Measurements from ENCODE around the gene ZNF699. TPM values are rescaled to one million over a fixed set of nuclear protein-coding genes. Genes with fewer than 3 reads are reported as not detected.
"Not testable (repeated sequence)": the region's sequence is repeated elsewhere in the genome, so short reads cannot be mapped to it uniquely, and the experiment has no call there.

Gene ZNF699
- total RNA-seq: 25.3 TPM

DNA sequence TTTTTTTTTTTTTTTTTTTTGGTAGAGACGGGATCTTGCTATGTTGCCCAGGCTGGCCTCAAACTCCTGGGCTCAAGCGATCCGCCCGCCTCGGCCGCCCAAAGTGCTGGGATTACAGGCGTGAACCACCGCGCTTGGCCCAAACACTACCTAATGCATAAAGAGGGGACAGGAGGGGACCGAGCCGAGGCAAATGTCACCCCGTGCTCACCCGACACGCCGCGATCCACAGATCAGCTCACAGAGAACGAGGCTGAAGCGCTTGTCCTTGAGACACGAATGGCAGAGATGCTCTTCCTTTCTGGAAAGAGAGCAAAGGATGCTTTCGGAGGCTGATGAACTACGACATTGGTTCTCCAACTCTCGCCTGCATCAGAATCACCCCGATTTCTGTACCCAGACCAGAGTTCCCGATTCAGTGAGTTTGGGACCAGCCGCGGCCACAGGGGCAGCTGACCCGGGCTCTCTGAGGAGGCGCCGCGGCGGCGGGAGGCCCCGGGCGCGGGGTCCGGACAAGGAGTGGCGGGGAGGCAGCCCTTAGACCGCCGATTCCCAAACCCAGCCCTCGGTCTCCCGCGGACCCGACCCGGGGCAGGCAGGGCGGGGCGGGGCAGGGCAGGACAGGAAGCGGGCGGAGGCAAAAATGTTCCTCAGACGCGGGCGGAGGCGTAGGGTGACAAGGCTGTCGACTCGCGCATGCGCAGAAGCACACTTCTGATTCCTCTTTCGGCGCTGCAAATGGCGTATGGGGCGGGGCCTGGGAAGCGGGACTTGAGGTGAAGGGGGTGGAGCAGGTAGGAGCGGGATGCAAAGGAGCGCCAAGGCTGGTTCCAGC, at the start of gene ZNF699:
Gene ZNF699, minus strand, starts transcription at position 700 of the 835 bp plus-strand sequence. CDS start 4,719 bp downstream, outside the sequence.
- FAIRE-seq (no peak), DNase-seq (ENCODE audit: low spot score in 2 of 2) (peak; percentile 90)

DNA sequence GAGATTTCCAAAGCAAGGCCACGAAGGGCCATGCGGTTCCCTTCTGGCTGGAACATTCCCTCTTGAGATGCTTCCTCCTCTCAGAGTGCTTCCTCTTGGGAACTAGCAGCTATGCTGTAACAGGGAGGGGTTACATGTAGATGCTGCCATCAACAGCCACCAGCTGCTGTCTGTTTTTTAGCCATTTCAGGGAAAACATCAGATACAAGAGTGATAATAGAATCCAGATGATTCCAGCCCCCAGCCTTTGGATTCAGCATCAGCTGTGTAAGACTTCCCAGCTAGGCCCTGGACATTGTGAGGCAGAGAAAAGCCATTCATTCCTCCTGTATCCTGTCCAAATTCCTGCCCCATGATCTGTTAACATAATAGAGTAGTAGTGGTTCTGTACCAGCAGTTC, 45.0 kb upstream of the ZNF699 start:
- DNase-seq (ENCODE audit: low spot score in 2 of 2) (no peak), FAIRE-seq (no peak)

DNA sequence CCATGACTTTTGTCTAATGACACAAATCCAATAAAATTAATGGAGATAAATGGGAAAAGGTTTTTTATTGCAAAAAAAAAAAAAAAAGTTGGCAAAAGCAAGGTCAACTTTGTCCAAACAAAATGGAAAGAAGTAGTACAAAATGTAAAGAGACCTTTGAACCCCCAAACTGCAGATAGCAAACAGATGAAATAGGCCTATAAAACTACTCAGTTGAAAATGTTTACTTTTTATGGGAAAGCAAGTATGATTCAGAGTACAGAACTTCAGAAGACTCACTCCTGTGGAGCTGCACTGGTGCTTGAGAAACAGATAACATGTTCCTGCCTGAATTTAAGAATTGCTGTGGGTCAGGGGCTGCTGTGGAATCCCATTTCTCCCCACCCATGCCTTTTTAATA, 43.4 kb upstream of the ZNF699 start:
- FAIRE-seq: no peak
- DNase-seq (ENCODE audit: low spot score in 2 of 2): no peak

DNA sequence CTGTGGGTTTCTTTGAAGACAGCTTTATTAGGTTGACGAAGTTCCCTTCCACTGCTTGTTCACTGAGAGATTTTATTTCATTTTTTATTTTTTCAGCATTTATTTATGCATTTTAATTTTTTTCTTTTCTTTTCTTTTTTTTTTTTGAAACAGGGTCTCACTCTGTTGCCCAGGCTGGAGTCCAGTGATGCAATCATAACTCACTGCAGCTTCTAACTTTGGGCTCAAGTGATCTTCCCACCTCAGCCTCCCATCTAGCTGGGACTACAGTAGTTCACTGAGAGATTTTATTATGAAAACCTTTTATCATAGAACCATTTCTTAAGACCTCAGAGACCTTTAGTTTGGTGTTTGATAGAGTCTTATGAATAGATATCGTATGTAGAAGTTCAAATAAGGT, 42.9 kb upstream of the ZNF699 start:
- FAIRE-seq (no peak), DNase-seq (ENCODE audit: low spot score in 2 of 2) (no peak)

DNA sequence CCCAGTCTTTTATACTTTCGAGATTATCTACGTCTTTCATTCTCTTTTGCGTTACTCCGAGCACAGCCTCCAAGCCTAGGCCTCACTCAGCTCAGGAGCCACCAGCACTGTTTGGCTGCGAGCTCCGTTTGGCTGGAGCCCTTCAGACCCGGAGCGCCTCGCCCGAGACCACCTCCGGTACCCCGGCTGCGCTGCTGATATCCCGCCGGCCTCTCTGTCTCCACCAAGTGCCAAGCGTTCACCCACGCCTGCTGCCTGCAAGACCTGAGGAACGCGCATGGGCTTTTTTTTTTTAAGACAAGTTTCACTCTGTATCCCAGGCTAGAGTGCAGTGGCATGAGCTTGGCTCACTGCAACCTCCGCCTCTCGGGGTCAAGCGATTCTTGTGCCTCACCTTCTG, 39.0 kb upstream of the ZNF699 start:
- no peak for DNase-seq (ENCODE audit: low spot score in 2 of 2)

DNA sequence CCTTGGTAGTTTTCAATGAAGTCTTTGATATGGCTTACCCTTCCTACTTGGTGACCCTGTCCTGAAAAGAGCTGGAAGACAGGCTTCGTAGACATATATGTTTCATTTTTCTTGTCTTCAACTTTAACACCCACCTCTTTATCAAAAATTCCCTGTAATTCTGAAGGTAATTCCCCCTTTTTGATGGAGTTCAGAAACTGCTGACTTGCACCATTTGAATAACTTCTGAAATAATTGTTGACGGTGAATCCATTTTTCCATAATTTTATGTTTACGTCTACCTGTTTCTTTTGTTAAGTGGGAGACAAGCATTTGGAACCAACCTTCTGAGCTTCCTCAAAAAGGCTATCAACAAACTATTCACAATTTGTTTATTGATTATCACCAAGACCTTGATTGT, 38.6 kb upstream of the ZNF699 start:
- FAIRE-seq: no peak
- no peak for DNase-seq (ENCODE audit: low spot score in 2 of 2)

More for the DNA sequence above, 39.0 kb upstream of the ZNF699 start:
- no peak for FAIRE-seq

DNA sequence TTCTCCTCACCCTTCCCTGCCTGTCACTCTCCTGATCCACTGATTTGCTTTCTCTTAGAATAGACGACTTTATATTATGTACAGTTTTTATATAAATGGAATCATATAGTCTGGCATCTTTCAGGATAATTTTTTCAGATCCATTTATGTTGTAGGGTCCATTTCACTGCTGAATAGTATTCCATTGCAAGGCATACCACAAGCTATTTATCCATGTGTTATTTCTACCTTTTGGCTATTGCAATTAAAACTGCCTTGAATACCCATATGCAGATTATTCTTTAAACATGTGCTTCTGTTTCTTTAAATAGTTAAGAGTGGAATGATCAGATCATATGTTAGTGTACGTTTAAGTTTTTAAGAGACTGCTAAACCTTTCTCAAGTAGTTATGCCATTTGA, 35.4 kb upstream of the ZNF699 start:
- FAIRE-seq (no peak), DNase-seq (ENCODE audit: low spot score in 2 of 2) (no peak)

DNA sequence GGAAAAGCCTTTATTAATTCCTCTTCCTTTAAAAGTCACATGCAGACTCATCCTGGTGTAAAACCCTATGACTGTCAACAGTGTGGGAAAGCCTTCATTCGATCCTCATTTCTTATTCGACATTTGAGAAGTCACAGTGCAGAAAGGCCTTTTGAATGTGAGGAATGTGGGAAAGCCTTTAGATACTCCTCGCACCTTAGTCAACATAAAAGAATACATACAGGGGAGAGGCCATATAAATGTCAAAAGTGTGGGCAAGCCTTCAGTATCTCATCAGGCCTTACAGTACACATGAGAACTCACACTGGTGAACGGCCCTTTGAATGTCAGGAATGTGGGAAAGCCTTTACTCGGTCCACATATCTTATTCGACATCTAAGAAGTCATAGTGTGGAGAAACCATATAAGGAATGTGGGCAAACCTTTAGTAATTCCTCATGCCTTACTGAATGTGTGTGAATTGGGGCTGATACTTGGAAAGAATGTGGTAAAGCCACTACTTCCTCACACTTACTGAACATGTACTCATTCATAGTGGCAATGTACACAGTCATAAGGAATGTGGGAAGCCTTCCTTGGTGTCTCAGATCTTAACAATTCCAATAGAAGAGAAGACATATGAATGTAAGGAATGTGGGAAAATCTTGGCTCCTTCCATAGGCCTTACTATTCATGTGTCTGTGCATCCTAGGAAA, 33.1 kb upstream of the ZNF699 start:
- FAIRE-seq: no peak

DNA sequence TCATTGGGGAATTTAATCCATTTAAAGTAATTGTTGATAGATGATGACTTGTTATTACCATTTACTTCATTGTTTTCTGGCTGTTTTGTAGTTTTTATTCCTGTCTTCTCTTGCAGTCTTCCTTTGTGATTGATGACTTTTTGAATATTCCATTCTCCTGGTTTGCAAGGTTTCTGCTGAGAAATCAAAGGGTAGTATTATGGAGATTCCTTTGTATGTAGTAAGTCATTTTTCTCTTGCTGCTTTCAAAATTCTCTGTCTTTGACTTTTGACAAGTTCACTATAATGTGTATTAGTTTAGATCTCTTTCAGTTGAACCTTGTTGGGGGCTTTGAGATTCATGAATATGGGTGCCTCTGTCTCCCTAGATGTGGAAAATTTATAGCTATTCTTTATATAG, 20.4 kb upstream of the ZNF699 start:
- FAIRE-seq (no peak), DNase-seq (ENCODE audit: low spot score in 2 of 2) (no peak)

More for the DNA sequence above, 33.1 kb upstream of the ZNF699 start:
- DNase-seq (ENCODE audit: low spot score in 2 of 2): no peak

DNA sequence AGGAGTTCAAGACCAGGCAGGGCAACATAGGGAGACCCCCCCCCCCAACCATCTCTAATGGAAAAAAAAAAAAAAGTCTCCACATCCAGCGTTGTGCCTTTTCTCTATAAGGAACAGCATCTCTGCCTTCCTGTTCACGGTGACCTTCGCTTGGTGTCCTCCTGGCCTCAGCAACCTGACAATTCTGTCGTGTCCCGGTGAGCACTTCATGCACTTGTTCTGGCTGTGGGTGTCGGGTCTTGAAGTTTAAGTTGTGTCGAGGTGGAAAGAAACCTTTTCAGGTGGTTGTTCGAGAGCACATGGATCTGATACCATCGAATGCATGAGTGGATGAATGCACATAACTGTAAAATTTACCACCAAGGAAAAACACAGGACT, 14.9 kb upstream of the ZNF699 start:
- DNase-seq (ENCODE audit: low spot score in 2 of 2) (no peak), FAIRE-seq (no peak)

DNA sequence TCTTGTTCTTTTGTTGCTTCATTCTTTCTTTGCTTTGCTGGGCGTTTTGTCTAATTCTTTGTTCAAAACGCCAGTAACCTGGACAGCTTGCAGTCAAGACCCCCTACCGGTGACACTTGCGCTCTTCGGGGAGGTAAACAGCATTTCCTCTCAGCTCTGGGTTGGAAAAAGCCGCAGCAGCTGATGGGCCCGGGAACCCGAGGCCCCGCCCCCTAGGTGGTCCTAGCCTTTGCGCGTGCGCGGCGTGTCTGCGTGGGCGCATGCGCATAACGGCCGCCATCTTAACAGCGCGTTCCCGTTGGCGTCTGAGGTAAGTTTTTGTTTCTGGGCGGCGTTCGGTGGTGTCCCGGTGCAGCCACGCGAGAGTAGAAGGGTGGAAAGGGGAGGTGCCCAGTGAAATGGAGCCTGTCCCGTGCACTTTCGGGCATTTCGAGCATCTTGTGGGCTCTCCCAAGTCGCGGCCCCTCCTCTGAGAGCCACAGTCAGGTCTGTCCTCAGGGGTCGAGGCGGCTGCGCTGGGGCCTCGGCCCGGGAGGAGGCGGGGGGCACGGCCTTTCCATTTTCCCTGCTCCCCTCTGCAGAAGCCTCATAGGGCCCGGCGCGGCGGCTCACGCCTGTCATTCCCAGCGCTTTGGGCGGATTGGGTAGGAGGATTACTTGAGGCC, 14.4 kb upstream of the ZNF699 start, which contains the start of gene ZNF559:
Gene ZNF559, plus strand, starts transcription at position 261 of the 665 bp plus-strand sequence. CDS start 14,371 bp downstream, outside the sequence.
- FAIRE-seq (no peak), DNase-seq (ENCODE audit: low spot score in 2 of 2) (peak; percentile 84)

DNA sequence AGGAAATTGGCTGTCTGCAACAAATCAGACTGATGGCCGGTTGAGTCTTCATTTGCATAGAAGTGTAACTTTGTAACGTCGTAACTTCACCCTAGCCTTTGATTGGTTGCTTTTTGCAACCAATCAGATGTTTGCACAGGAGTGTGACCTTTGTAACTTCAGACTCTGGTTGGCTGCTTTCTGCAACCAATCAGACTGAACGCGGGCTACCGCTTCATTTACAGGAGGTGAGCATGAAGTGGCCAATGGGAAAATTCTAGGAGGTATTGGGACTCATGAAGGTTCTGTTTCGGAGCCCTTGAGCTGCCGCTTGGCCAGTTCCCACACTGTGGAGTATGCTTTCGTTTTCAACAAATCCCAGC, 13.9 kb upstream of the ZNF699 start:
- FAIRE-seq (no peak), DNase-seq (ENCODE audit: low spot score in 2 of 2) (peak; percentile 55 to 56)

DNA sequence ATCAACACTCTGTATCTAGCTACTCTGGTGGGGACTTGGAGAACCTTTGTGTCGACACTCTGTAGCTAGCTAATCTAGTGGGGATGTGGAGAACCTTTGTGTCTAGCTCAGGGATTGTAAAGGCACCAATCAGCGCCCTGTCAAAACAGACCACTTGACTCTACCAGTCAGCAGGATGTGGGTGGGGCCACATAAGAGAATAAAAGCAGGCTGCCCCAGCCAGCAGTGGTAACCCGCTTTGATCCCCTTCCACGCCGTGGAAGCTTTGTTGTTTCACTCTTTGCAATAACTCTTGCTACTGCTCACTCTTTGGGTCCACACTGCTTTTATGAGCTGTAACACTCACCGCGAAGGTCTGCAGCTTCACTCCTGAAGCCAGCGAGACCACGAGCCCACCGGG, 12.6 kb upstream of the ZNF699 start:
- not testable (repeated sequence) for FAIRE-seq; DNase-seq (ENCODE audit: low spot score in 2 of 2)

DNA sequence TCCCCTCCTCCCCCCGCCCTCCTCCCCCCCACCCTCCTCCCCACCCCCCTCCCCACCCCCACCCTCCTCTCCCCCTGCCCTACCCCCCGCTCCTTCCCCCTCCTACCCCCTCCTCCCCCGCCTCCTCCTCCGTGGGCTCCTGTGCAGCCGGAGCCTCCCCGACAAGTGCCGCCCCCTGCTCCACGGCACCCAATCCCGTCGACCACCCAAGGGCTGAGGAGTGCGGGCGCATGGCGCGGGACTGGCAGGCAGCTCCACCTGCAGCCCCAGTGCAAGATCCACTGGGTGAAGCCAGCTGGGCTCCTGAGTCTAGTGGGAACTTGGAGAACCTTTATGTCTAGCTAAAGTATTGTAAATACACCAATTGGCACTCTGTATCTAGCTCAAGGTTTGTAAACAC, 12.1 kb upstream of the ZNF699 start:
- FAIRE-seq; DNase-seq (ENCODE audit: low spot score in 2 of 2): not testable (repeated sequence)

DNA sequence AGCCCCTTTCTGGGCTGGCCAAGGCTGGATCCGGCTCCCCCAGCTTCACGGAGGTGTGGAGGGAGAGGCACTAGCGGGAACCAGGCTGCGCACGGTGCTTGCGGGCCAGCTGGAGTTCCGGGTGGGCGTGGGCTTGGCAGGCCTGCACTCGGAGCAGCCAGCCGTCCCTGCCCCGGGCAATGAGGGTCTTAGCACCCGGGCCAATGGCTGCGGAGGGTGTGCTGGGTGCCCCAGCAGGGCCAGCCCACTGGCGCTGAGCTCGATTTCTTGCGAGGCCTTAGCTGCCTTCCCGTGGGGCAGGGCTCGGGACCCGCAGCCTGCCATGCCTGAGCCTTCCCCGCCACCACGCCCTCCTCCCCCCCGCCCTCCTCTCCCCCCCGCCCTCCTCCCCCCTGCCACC, 11.7 kb upstream of the ZNF699 start:
- no peak for DNase-seq (ENCODE audit: low spot score in 2 of 2)
- no peak for FAIRE-seq

DNA sequence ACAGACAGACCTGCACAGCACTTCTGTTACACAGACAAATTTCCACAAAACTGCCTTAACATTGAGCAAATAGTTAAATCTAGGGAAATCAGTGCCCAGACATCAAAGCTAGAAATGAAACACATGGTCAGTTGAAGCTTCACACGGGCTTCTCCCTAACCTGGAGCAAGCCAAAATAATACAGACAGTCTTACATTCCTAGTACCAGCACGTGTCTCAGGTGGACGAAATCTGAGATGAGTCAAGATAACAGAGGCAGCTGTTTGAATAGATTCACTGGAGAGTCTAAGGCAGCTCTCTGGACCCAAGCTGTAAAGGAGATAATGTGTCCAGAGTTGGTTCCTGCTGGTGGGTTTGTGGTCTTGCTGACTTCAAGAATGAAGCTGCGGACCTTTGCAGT, 4.1 kb upstream of the ZNF699 start:
- DNase-seq (ENCODE audit: low spot score in 2 of 2) (no peak), FAIRE-seq (no peak)

DNA sequence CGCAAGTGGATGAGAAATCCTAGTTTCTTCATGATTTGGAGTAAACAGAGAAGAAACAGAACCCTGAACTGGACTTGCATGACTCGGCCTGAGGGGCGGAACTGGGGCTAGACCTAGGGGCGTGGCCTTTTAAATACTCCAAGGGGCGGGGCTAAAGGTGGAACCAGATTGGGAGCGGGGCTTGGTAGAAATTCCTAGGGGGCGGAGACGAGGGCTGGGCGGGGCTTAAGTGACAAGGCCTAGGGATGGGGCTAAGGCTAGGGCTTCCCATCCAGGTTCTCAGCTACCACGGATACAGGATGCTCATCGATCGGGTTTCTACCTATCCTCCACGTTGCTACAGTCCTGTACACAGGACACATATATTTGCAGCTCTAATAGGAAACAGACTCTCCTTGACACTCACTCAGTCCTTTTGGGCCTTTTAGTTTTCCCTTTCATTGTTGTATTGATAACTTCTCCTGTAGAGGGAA, 372 bp upstream of the ZNF699 start:
- FAIRE-seq: no peak
- peak; percentile 75 to 80 for DNase-seq (ENCODE audit: low spot score in 2 of 2)

DNA sequence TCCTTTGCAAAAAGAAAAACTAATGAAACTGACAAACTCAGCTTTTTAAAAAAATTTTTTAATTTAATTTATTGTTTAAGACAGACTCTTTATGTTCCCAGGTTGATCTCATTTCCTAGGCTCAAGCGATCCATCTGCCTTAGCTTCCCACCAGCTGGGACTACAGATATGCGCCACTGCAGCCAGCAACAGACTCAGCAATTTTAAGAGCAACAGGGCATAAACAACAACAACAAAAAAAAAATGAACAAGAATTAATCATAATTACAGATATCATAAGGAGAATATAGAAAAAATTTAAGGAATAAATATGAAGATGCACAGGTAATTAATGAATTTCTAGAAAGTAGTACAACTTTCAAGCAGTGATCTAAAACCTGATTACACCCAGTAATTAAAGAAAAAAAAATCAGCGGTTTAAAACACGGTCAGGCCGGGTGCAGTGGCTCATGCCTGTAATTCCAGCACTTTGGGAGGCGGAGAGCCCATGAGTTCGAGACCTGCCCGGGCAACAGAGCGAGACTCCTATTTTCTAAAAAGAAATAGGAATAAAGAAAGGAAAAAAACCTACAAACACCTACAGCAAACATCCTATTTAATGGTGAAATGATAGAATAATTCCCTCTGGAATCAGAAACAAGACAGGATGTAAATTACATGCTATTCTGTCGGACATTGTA, 1.4 kb downstream of the ZNF699 start:
- DNase-seq (ENCODE audit: low spot score in 2 of 2) (no peak), FAIRE-seq (no peak)

DNA sequence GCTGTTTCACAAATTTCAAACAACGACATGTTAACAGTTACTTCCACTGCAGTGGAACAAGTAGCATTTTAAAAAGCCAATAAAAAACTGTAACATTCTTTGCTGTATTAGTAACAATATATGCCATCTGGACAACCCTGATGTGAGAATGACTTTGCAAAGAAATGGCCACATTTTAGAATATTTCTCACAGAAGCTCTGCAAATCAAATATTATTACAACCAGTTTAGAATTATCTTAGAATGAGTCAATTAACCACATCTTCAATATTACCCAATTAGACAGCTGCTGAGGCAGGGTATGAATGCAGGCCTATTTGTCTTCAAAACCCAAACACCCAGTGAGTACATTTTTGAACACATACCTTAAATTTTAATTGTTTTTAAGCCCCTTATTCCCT, 3.2 kb downstream of the ZNF699 start:
- FAIRE-seq (no peak), DNase-seq (ENCODE audit: low spot score in 2 of 2) (no peak)

DNA sequence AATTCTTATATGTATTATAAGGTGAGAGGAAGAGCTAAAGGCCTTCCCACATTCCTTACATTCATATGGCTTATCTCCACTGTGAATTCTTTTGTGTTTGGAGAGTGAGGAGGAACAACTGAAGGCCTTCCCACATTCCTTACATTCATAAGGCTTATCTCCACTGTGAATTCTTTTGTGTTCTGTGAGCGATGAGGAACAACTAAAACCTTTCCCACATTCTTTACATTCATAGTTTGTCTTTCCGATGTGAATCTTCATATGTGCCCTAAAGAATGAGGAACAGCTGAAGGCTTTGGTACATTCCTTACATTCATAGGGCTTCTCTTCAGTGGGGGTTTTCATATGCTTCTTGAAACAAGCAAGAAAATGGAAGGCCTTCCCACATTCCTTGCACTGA, 13.3 kb downstream of the ZNF699 start:
- DNase-seq (ENCODE audit: low spot score in 2 of 2) (no peak), FAIRE-seq (no peak)
